Measurements from ENCODE around the gene FAM193A. TPM values are rescaled to one million over a fixed set of nuclear protein-coding genes. Genes with fewer than 3 reads are reported as not detected.

FAM193A gene
- total and polyA plus RNA-seq, 12 donors = 12.9 to 30.8 (median 23.1) TPM

- WGBS, 4 donors = 90 to 95% (median 92%) methylated on average over 1 to 2 of the region's 2 CpGs
- Histone ChIP-seq H3K4me1 (replicated peaks in 1 of 2) (no peaks in the 10 kb centered on the region), H3K36me3 (replicated peaks in 1 of 2) (peaks cover 0 to 37% of the 10 kb centered on the region in 2 donors), H3K9me3 (replicated peaks in 1 of 3) (no peaks in the 10 kb centered on the region), H3K27me3 (no peaks in the 10 kb centered on the region), H3K27ac (peak overlapping the region in 1 of 5 donors; percentile 5), H3K4me3 (no peak overlapping the region)
- DNase-seq = no peak
- TF ChIP-seq CTCF (IDR thresholded peaks at IDR 0.05) = no peak
- TF ChIP-seq POLR2A (IDR thresholded peaks at IDR 0.05) = no peak
- intact Hi-C loops (cut with DNase I) = no loop called here
Measured at GRCh38 chr4:2516635-2517034, 19.8 kb upstream of the FAM193A start.

GRCh38 chr4:2526559-2526958 lies 9.9 kb upstream of the FAM193A start:
- Histone ChIP-seq H3K4me1 (replicated peaks in 1 of 2) (no peaks in the 10 kb centered on the region), H3K36me3 (replicated peaks in 1 of 2) (no peaks in the 10 kb centered on the region), H3K27ac (no peak overlapping the region), H3K4me3 (no peak overlapping the region), H3K9me3 (replicated peaks in 1 of 3) (no peaks in the 10 kb centered on the region), H3K27me3 (no peaks in the 10 kb centered on the region)
- TF ChIP-seq CTCF (IDR thresholded peaks at IDR 0.05) (no peak), POLR2A (IDR thresholded peaks at IDR 0.05) (no peak)
- 90 to 95% (median 93%) methylated on average over 8 to 9 of the region's 9 CpGs for WGBS, 4 donors
- intact Hi-C loops (cut with DNase I) = no loop called here
- no peak for DNase-seq

GRCh38 chr4:2534904-2535375 lies 1.5 kb upstream of the FAM193A start:
- Histone ChIP-seq H3K4me3 (peak overlapping the region in 1 of 4 donors; percentile 99), H3K27ac (peak overlapping the region in 4 of 5 donors; percentile 6 to 100 (median 82)), H3K9me3 (replicated peaks in 1 of 3) (no peaks in the 10 kb centered on the region), H3K4me1 (replicated peaks in 1 of 2) (peaks cover 22 to 23% of the 10 kb centered on the region in 2 donors), H3K36me3 (replicated peaks in 1 of 2) (no peaks in the 10 kb centered on the region), H3K27me3 (no peaks in the 10 kb centered on the region)
- TF ChIP-seq CTCF (IDR thresholded peaks at IDR 0.05) = no peak
- 66 to 70% (median 68%) methylated on average over 4 to 5 of the region's 5 CpGs for WGBS, 4 donors
- intact Hi-C loops (cut with DNase I) = loop anchor here in 1 of 2 donors (10.0 kb wide), 1 partner anchor 60 kb away; no protein-coding TSS in a partner anchor
- no peak for DNase-seq

GRCh38 chr4:2535376-2536192 lies 863 bp upstream of the FAM193A start:
- TF ChIP-seq CTCF (IDR thresholded peaks at IDR 0.05) = peak in 1 of 6 experiments; percentile 2
- peak in 1 of 2 donors; percentile 48 for TF ChIP-seq POLR2A (IDR thresholded peaks at IDR 0.05)
- Histone ChIP-seq H3K4me1 (replicated peaks in 1 of 2) (peaks cover 22 to 23% of the 10 kb centered on the region in 2 donors), H3K9me3 (replicated peaks in 1 of 3) (no peaks in the 10 kb centered on the region), H3K27ac (peak overlapping the region; percentile 6 to 100 (median 84)), H3K4me3 (peak overlapping the region; percentile 29 to 99 (median 43)), H3K36me3 (replicated peaks in 1 of 2) (no peaks in the 10 kb centered on the region), H3K27me3 (no peaks in the 10 kb centered on the region)
- WGBS, 4 donors = 4 to 9% (median 6%) methylated on average over 11 to 77 of the region's 77 CpGs
- intact Hi-C loops (cut with DNase I) = loop anchor here in 1 of 2 donors (10.0 kb wide), 1 partner anchor 61 kb away; no protein-coding TSS in a partner anchor
- peak; percentile 84 to 91 (median 88) for DNase-seq

Data from adrenal gland (tissue), 12 donors.